ENCODE data around the gene CBX8. TPM values are rescaled to one million over a fixed set of nuclear protein-coding genes. Genes with fewer than 3 reads are reported as not detected.
"Not testable (repeated sequence)": the region's sequence is repeated elsewhere in the genome, so short reads cannot be mapped to it uniquely, and the experiment has no call there.

Gene CBX8
- total RNA-seq, 1 donor from 2014 or later, result 8.6 TPM

GRCh38 chr17:79779084-79779529 is 17.8 kb downstream of the CBX8 start:
- intact Hi-C loops (cut with micrococcal nuclease), result no loop called here
- Mint-ChIP-seq H3K27me3 (ENCODE audit: low read depth) (peaks cover 53% of the 10 kb centered on the region), H3K4me3 (ENCODE audit: low read depth) (peak overlapping the region; percentile 88), H3K36me3 (ENCODE audit: low read depth) (peaks cover 17% of the 10 kb centered on the region), H3K27ac (peak overlapping the region; percentile 69), H3K9me3 (no peaks in the 10 kb centered on the region), H3K4me1 (ENCODE audit: low read depth) (peaks cover 23% of the 10 kb centered on the region)
- DNase-seq (ENCODE audit: low spot score), result no peak

GRCh38 chr17:79778504-79779083 is 18.3 kb downstream of the CBX8 start:
- no peak for DNase-seq (ENCODE audit: low spot score)
- Mint-ChIP-seq H3K27ac (peak overlapping the region; percentile 69), H3K4me1 (ENCODE audit: low read depth) (peaks cover 23% of the 10 kb centered on the region), H3K4me3 (ENCODE audit: low read depth) (peak overlapping the region; percentile 88), H3K36me3 (ENCODE audit: low read depth) (peaks cover 17% of the 10 kb centered on the region), H3K27me3 (ENCODE audit: low read depth) (peaks cover 58% of the 10 kb centered on the region), H3K9me3 (no peaks in the 10 kb centered on the region)
- intact Hi-C loops (cut with micrococcal nuclease), result no loop called here

- DNase-seq (ENCODE audit: low spot score), result peak; percentile 79
- Mint-ChIP-seq H3K4me3 (ENCODE audit: low read depth) (peak within 1 kb of the TSS; percentile 88), H3K36me3 (ENCODE audit: low read depth) (peaks cover 15% of the 10 kb centered on the region), H3K4me1 (ENCODE audit: low read depth) (peaks cover 23% of the 10 kb centered on the region), H3K27me3 (ENCODE audit: low read depth) (peaks cover 64% of the 10 kb centered on the region), H3K9me3 (no peaks in the 10 kb centered on the region), H3K27ac (peak within 1 kb of the TSS; percentile 69)
- intact Hi-C loops (cut with micrococcal nuclease), result no loop called here
These were observed 18.9 kb downstream of the CBX8 start, which contains the start of gene CBX2 for GRCh38 chr17:79777894-79778503. TSS of gene CBX2 (plus strand) at chr17:79778148. CDS start at chr17:79778236, 88 bp downstream.

GRCh38 chr17:79777120-79777893 is 19.6 kb downstream of the CBX8 start:
- H3K4me3 Mint-ChIP-seq (ENCODE audit: low read depth), result peak overlapping the region; percentile 73
- peaks cover 9% of the 10 kb centered on the region for H3K36me3 Mint-ChIP-seq (ENCODE audit: low read depth)
- H3K27ac Mint-ChIP-seq, result no peak overlapping the region
- peaks cover 23% of the 10 kb centered on the region for H3K4me1 Mint-ChIP-seq (ENCODE audit: low read depth)
- intact Hi-C loops (cut with micrococcal nuclease), result no loop called here
- no peaks in the 10 kb centered on the region for H3K9me3 Mint-ChIP-seq
- DNase-seq (ENCODE audit: low spot score), result no peak
- H3K27me3 Mint-ChIP-seq (ENCODE audit: low read depth), result peaks cover 69% of the 10 kb centered on the region

- Mint-ChIP-seq H3K4me1 (ENCODE audit: low read depth) (peaks cover 23% of the 10 kb centered on the region), H3K27me3 (ENCODE audit: low read depth) (peaks cover 69% of the 10 kb centered on the region), H3K9me3 (no peaks in the 10 kb centered on the region), H3K27ac (no peak overlapping the region), H3K4me3 (ENCODE audit: low read depth) (peak overlapping the region; percentile 73), H3K36me3 (ENCODE audit: low read depth) (peaks cover 9% of the 10 kb centered on the region)
- DNase-seq (ENCODE audit: low spot score), result no peak
- intact Hi-C loops (cut with micrococcal nuclease), result no loop called here
These were observed 20.3 kb downstream of the CBX8 start for GRCh38 chr17:79776376-79777119.

- Mint-ChIP-seq H3K27me3 (ENCODE audit: low read depth) (peaks cover 69% of the 10 kb centered on the region), H3K4me3 (ENCODE audit: low read depth) (no peak overlapping the region), H3K27ac (no peak overlapping the region), H3K36me3 (ENCODE audit: low read depth) (peaks cover 9% of the 10 kb centered on the region), H3K4me1 (ENCODE audit: low read depth) (peaks cover 21% of the 10 kb centered on the region), H3K9me3 (no peaks in the 10 kb centered on the region)
- intact Hi-C loops (cut with micrococcal nuclease), result no loop called here
- no peak for DNase-seq (ENCODE audit: low spot score)
These were observed 21.2 kb downstream of the CBX8 start for GRCh38 chr17:79775632-79776031.

- H3K27me3 Mint-ChIP-seq (ENCODE audit: low read depth), result peaks cover 58% of the 10 kb centered on the region
- no peaks in the 10 kb centered on the region for H3K9me3 Mint-ChIP-seq
- DNase-seq (ENCODE audit: low spot score), result no peak
- peaks cover 14% of the 10 kb centered on the region for H3K4me1 Mint-ChIP-seq (ENCODE audit: low read depth)
- H3K36me3 Mint-ChIP-seq (ENCODE audit: low read depth), result no peaks in the 10 kb centered on the region
- intact Hi-C loops (cut with micrococcal nuclease), result no loop called here
- H3K27ac Mint-ChIP-seq, result no peak overlapping the region
- no peak overlapping the region for H3K4me3 Mint-ChIP-seq (ENCODE audit: low read depth)
These were observed 22.3 kb downstream of the CBX8 start for GRCh38 chr17:79774561-79774975.

GRCh38 chr17:79772726-79773125 is 24.2 kb downstream of the CBX8 start:
- H3K9me3 Mint-ChIP-seq; H3K27ac Mint-ChIP-seq; DNase-seq (ENCODE audit: low spot score); H3K36me3 Mint-ChIP-seq (ENCODE audit: low read depth); H3K4me1 Mint-ChIP-seq (ENCODE audit: low read depth); intact Hi-C loops (cut with micrococcal nuclease); H3K4me3 Mint-ChIP-seq (ENCODE audit: low read depth): not testable (repeated sequence)
- peaks cover 49% of the 10 kb centered on the region for H3K27me3 Mint-ChIP-seq (ENCODE audit: low read depth)

- DNase-seq (ENCODE audit: low spot score), result no peak
- Mint-ChIP-seq H3K4me3 (ENCODE audit: low read depth) (no peak overlapping the region), H3K4me1 (ENCODE audit: low read depth) (no peaks in the 10 kb centered on the region), H3K36me3 (ENCODE audit: low read depth) (no peaks in the 10 kb centered on the region), H3K9me3 (no peaks in the 10 kb centered on the region), H3K27me3 (ENCODE audit: low read depth) (peaks cover 39% of the 10 kb centered on the region), H3K27ac (no peak overlapping the region)
- intact Hi-C loops (cut with micrococcal nuclease), result no loop called here
These were observed 25.6 kb downstream of the CBX8 start for GRCh38 chr17:79771276-79771675.

- Mint-ChIP-seq H3K4me3 (ENCODE audit: low read depth) (no peak overlapping the region), H3K36me3 (ENCODE audit: low read depth) (no peaks in the 10 kb centered on the region), H3K4me1 (ENCODE audit: low read depth) (no peaks in the 10 kb centered on the region), H3K27me3 (ENCODE audit: low read depth) (peaks cover 26% of the 10 kb centered on the region), H3K9me3 (no peaks in the 10 kb centered on the region), H3K27ac (no peak overlapping the region)
- intact Hi-C loops (cut with micrococcal nuclease), result no loop called here
- DNase-seq (ENCODE audit: low spot score), result no peak
These were observed 27.0 kb downstream of the CBX8 start for GRCh38 chr17:79769570-79770506.

GRCh38 chr17:79765708-79766107 is 31.2 kb downstream of the CBX8 start:
- H3K4me1 Mint-ChIP-seq (ENCODE audit: low read depth), result no peaks in the 10 kb centered on the region
- intact Hi-C loops (cut with micrococcal nuclease), result no loop called here
- H3K4me3 Mint-ChIP-seq (ENCODE audit: low read depth), result no peak overlapping the region
- no peak overlapping the region for H3K27ac Mint-ChIP-seq
- H3K27me3 Mint-ChIP-seq (ENCODE audit: low read depth), result peaks cover 3% of the 10 kb centered on the region
- no peaks in the 10 kb centered on the region for H3K9me3 Mint-ChIP-seq
- no peaks in the 10 kb centered on the region for H3K36me3 Mint-ChIP-seq (ENCODE audit: low read depth)
- DNase-seq (ENCODE audit: low spot score), result no peak

Data from activated T-helper 2 cell treated with anti-CD3 and anti-CD28 coated beads, Interferon-gamma antibody, Interleukin-2, Interleukin-4, amounts not matched to agents 10 μg/mL and 5 μg/mL and 100 μg/mL, durations not matched to agents 14 hours and 24 hours and 36 hours (primary cell).